ENCODE data around the gene DSCAM.
"Not testable (repeated sequence)": the region's sequence is repeated elsewhere in the genome, so short reads cannot be mapped to it uniquely, and the experiment has no call there.

The DSCAM gene

GRCh38 chr21:40276001-40276400, 571.0 kb downstream of the DSCAM start:
- no peak for TF ChIP-seq CTCF (IDR thresholded peaks at IDR 0.05; ENCODE audit: low read length, missing control alignments)
- H3K4me3 ChIP-seq (replicated peaks; ENCODE audit: low read depth, low read length): no peak overlapping the region
- no peak for DNase-seq (ENCODE audit: low read depth)

- DNase-seq (ENCODE audit: low read depth): no peak
- no peak overlapping the region for H3K4me3 ChIP-seq (replicated peaks; ENCODE audit: low read depth, low read length)
- no peak for TF ChIP-seq CTCF (IDR thresholded peaks at IDR 0.05; ENCODE audit: low read length, missing control alignments)
Observed at GRCh38 chr21:40272037-40272436, 574.9 kb downstream of the DSCAM start.

- H3K4me3 ChIP-seq (replicated peaks; ENCODE audit: low read depth, low read length): no peak overlapping the region
- TF ChIP-seq CTCF (IDR thresholded peaks at IDR 0.05; ENCODE audit: low read length, missing control alignments): no peak
- no peak for DNase-seq (ENCODE audit: low read depth)
Observed at GRCh38 chr21:40271164-40271563, 575.8 kb downstream of the DSCAM start.

- H3K4me3 ChIP-seq (replicated peaks; ENCODE audit: low read depth, low read length): no peak overlapping the region
- TF ChIP-seq CTCF (IDR thresholded peaks at IDR 0.05; ENCODE audit: low read length, missing control alignments): no peak
- no peak for DNase-seq (ENCODE audit: low read depth)
Observed at GRCh38 chr21:40270047-40270446, 576.9 kb downstream of the DSCAM start.

- no peak for TF ChIP-seq CTCF (IDR thresholded peaks at IDR 0.05; ENCODE audit: low read length, missing control alignments)
- H3K4me3 ChIP-seq (replicated peaks; ENCODE audit: low read depth, low read length): no peak overlapping the region
- no peak for DNase-seq (ENCODE audit: low read depth)
Observed at GRCh38 chr21:40269239-40269638, 577.7 kb downstream of the DSCAM start.

GRCh38 chr21:40258456-40258855, 588.5 kb downstream of the DSCAM start:
- not testable (repeated sequence) for DNase-seq (ENCODE audit: low read depth); H3K4me3 ChIP-seq (replicated peaks; ENCODE audit: low read depth, low read length)

- TF ChIP-seq CTCF (IDR thresholded peaks at IDR 0.05; ENCODE audit: low read length, missing control alignments): no peak
- no peak overlapping the region for H3K4me3 ChIP-seq (replicated peaks; ENCODE audit: low read depth, low read length)
- DNase-seq (ENCODE audit: low read depth): no peak
Observed at GRCh38 chr21:40257342-40257741, 589.6 kb downstream of the DSCAM start.
